Measurements from ENCODE around the gene FOXL2NB. TPM values are rescaled to one million over a fixed set of nuclear protein-coding genes. Genes with fewer than 3 reads are reported as not detected.
"Not testable (repeated sequence)": the region's sequence is repeated elsewhere in the genome, so short reads cannot be mapped to it uniquely, and the experiment has no call there.

Gene FOXL2NB
- total and polyA plus RNA-seq, 5 experiments from 2014 or later, result not detected

- Mint-ChIP-seq H3K27ac (peak overlapping the region in 6 of 10 donors; percentile 9 to 86 (median 66)), H3K36me3 (no peaks in the 10 kb centered on the region), H3K27me3 (peaks cover 0 to 4% (median 2%) of the 10 kb centered on the region in 5 donors), H3K9me3 (no peaks in the 10 kb centered on the region), H3K4me3 (peak overlapping the region; percentile 69 to 90 (median 87)), H3K4me1 (peaks cover 7 to 8% (median 7%) of the 10 kb centered on the region in 4 donors)
- POLR2A ChIA-PET, result interaction anchor here (0.6 to 2.3 kb wide), 9 partner anchors 80 to 480 kb away, joined by 3 to 33 read pairs (median 3); partner anchors contain the start of genes CEP70, FAIM and PIK3CB
- ATAC-seq (peak; percentile 19 to 23), DNase-seq (no peak)
Measured at GRCh38 chr3:138914870-138915502, 32.0 kb upstream of the FOXL2NB start.

GRCh38 chr3:138915503-138916498 is 31.2 kb upstream of the FOXL2NB start:
- Mint-ChIP-seq H3K27me3 (peaks cover 0 to 6% (median 3%) of the 10 kb centered on the region in 5 donors), H3K4me1 (peaks cover 7 to 8% (median 7%) of the 10 kb centered on the region in 4 donors), H3K27ac (peak overlapping the region; percentile 48 to 89 (median 78)), H3K4me3 (peak overlapping the region; percentile 80 to 90 (median 87)), H3K36me3 (no peaks in the 10 kb centered on the region), H3K9me3 (no peaks in the 10 kb centered on the region)
- ATAC-seq (peak; percentile 88 to 91), DNase-seq (peak; percentile 53 to 91 (median 80))
- POLR2A ChIA-PET, result interaction anchor here (0.6 to 2.3 kb wide), 13 partner anchors 17 to 481 kb away, joined by 3 to 33 read pairs (median 3); partner anchors contain the start of genes CEP70, FAIM and PIK3CB

GRCh38 chr3:138916824-138917223 is 30.2 kb upstream of the FOXL2NB start:
- POLR2A ChIA-PET, result interaction anchor here (1.3 to 2.3 kb wide), 5 partner anchors 16 to 322 kb away, joined by 3 to 33 read pairs (median 4); partner anchors contain the start of genes CEP70 and FAIM
- Mint-ChIP-seq H3K27ac (no peak overlapping the region), H3K27me3 (peaks cover 0 to 11% (median 4%) of the 10 kb centered on the region in 5 donors), H3K9me3 (no peaks in the 10 kb centered on the region), H3K4me3 (peak overlapping the region in 4 of 10 donors; percentile 10 to 35 (median 26)), H3K36me3 (no peaks in the 10 kb centered on the region), H3K4me1 (peaks cover 7 to 8% (median 7%) of the 10 kb centered on the region in 4 donors)
- DNase-seq (no peak), ATAC-seq (no peak)

GRCh38 chr3:138919325-138919724 is 27.7 kb upstream of the FOXL2NB start:
- Mint-ChIP-seq H3K27ac (no peak overlapping the region), H3K27me3 (peaks cover 6 to 15% (median 10%) of the 10 kb centered on the region in 5 donors), H3K9me3 (no peaks in the 10 kb centered on the region), H3K36me3 (no peaks in the 10 kb centered on the region), H3K4me3 (no peak overlapping the region), H3K4me1 (peaks cover 7 to 12% (median 7%) of the 10 kb centered on the region in 4 donors)
- ATAC-seq, result no peak
- no peak for DNase-seq
- POLR2A ChIA-PET, result no interaction called here

GRCh38 chr3:138921316-138922292 is 25.4 kb upstream of the FOXL2NB start:
- no peak overlapping the region for H3K27ac Mint-ChIP-seq
- H3K9me3 Mint-ChIP-seq, result no peaks in the 10 kb centered on the region
- H3K4me1 Mint-ChIP-seq, result peaks cover 0 to 5% (median 2%) of the 10 kb centered on the region in 4 donors
- no peaks in the 10 kb centered on the region for H3K36me3 Mint-ChIP-seq
- H3K4me3 Mint-ChIP-seq, result no peak overlapping the region
- H3K27me3 Mint-ChIP-seq, result peaks cover 5 to 19% (median 15%) of the 10 kb centered on the region in 5 donors
- ATAC-seq (no peak), DNase-seq (no peak)
- POLR2A ChIA-PET, result no interaction called here

GRCh38 chr3:138922400-138922799 is 24.6 kb upstream of the FOXL2NB start:
- H3K27me3 Mint-ChIP-seq, result peaks cover 5 to 19% (median 15%) of the 10 kb centered on the region in 5 donors
- POLR2A ChIA-PET, H3K27ac Mint-ChIP-seq, H3K36me3 Mint-ChIP-seq, H3K4me3 Mint-ChIP-seq, ATAC-seq, H3K9me3 Mint-ChIP-seq, H3K4me1 Mint-ChIP-seq, DNase-seq: not testable (repeated sequence)

GRCh38 chr3:138923531-138923994 is 23.5 kb upstream of the FOXL2NB start:
- DNase-seq (peak; percentile 63 to 90 (median 80)), ATAC-seq (peak; percentile 91 to 97)
- peaks cover 5 to 21% (median 16%) of the 10 kb centered on the region in 5 donors for H3K27me3 Mint-ChIP-seq
- no peaks in the 10 kb centered on the region for H3K9me3 Mint-ChIP-seq
- H3K4me1 Mint-ChIP-seq, result peaks cover 0 to 5% (median 0%) of the 10 kb centered on the region in 4 donors
- peak overlapping the region in 1 of 10 donors; percentile 44 for H3K27ac Mint-ChIP-seq
- H3K36me3 Mint-ChIP-seq, result no peaks in the 10 kb centered on the region
- POLR2A ChIA-PET, result interaction anchor here (0.7 kb wide), 1 partner anchor 330 kb away, joined by 3 read pairs; the partner anchor contains the start of gene CEP70
- H3K4me3 Mint-ChIP-seq, result no peak overlapping the region

GRCh38 chr3:138928727-138929372 is 18.2 kb upstream of the FOXL2NB start:
- Mint-ChIP-seq H3K27me3 (peaks cover 11 to 41% (median 18%) of the 10 kb centered on the region in 5 donors), H3K4me1 (no peaks in the 10 kb centered on the region), H3K27ac (no peak overlapping the region), H3K36me3 (no peaks in the 10 kb centered on the region), H3K4me3 (no peak overlapping the region), H3K9me3 (no peaks in the 10 kb centered on the region)
- DNase-seq (no peak), ATAC-seq (no peak)
- POLR2A ChIA-PET, result no interaction called here

GRCh38 chr3:138933068-138933668 is 13.8 kb upstream of the FOXL2NB start:
- DNase-seq (no peak), ATAC-seq (no peak)
- no peaks in the 10 kb centered on the region for H3K36me3 Mint-ChIP-seq
- H3K4me1 Mint-ChIP-seq, result peaks cover 16 to 28% (median 23%) of the 10 kb centered on the region in 4 donors
- H3K27me3 Mint-ChIP-seq, result peaks cover 29 to 75% (median 49%) of the 10 kb centered on the region in 5 donors
- H3K4me3 Mint-ChIP-seq, result no peak overlapping the region
- POLR2A ChIA-PET, result interaction anchor here (0.9 kb wide), 1 partner anchor 17 kb away, joined by 3 read pairs; no protein-coding TSS in a partner anchor
- no peaks in the 10 kb centered on the region for H3K9me3 Mint-ChIP-seq
- H3K27ac Mint-ChIP-seq, result no peak overlapping the region

GRCh38 chr3:138933981-138934691 is 12.9 kb upstream of the FOXL2NB start:
- ATAC-seq (no peak), DNase-seq (no peak)
- Mint-ChIP-seq H3K4me3 (no peak overlapping the region), H3K27ac (no peak overlapping the region), H3K4me1 (peaks cover 20 to 37% (median 31%) of the 10 kb centered on the region in 4 donors), H3K9me3 (no peaks in the 10 kb centered on the region), H3K36me3 (peaks cover 0 to 2% (median 0%) of the 10 kb centered on the region in 3 donors), H3K27me3 (peaks cover 34 to 76% (median 56%) of the 10 kb centered on the region in 5 donors)
- POLR2A ChIA-PET, result no interaction called here
